Measurements from ENCODE around the gene POLD3. TPM values are rescaled to one million over a fixed set of nuclear protein-coding genes. Genes with fewer than 3 reads are reported as not detected.

POLD3 gene
- total and polyA plus RNA-seq, 10 of the 15 experiments (the other 5 are each of a cell fraction or from before 2014, with no cell fraction given) = 23.8 to 63.7 (median 38.7) TPM

- intact Hi-C loops (cut with micrococcal nuclease; ENCODE audit: unreplicated experiment) = no loop called here
- CTCF ChIA-PET = interaction anchor here (1.5 kb wide), 2 partner anchors 42 to 189 kb away, joined by 3 to 4 read pairs; no protein-coding TSS in a partner anchor
- no peak overlapping the region for H3K27ac ChIP-seq (ENCODE audit: control insufficient read depth, insufficient read depth)
Observed at GRCh38 chr11:74638869-74639268, 46.5 kb downstream of the POLD3 start.

GRCh38 chr11:74639533-74639932 lies 47.2 kb downstream of the POLD3 start:
- ChIA-PET SMC1A (ENCODE audit: uncharacterized antibody, unreplicated experiment) (interaction anchor here (1.8 kb wide), 1 partner anchor 10 kb away, joined by 12 read pairs; no protein-coding TSS in a partner anchor), CTCF (interaction anchor here (1.5 kb wide), 1 partner anchor 190 kb away, joined by 4 read pairs; no protein-coding TSS in a partner anchor), POLR2A (no interaction called here), RAD21 (ENCODE audit: unreplicated experiment) (no interaction called here)
- no peaks in the 10 kb centered on the region for H3K9me3 ChIP-seq (replicated peaks; ENCODE audit: control insufficient read depth, insufficient read depth, low read length)
- no peak overlapping the region for H3K27ac ChIP-seq (ENCODE audit: control insufficient read depth, insufficient read depth)
- no peak for DNase-seq (ENCODE audit: low read depth, low spot score)
- H3K36me3 ChIP-seq (ENCODE audit: control insufficient read depth in 2 of 2, insufficient read depth in 2 of 2, low read length in 1 of 2) = peaks cover 5 to 19% of the 10 kb centered on the region in 2 experiments
- H3K4me3 ChIP-seq = no peak overlapping the region
- in situ Hi-C loops (cut with MboI) = no loop called here
- no peak overlapping the region for H3K9ac ChIP-seq (ENCODE audit: control insufficient read depth, insufficient read depth, low read length)
- H3K27me3 ChIP-seq (replicated peaks in 1 of 2; ENCODE audit: control insufficient read depth in 2 of 2, insufficient read depth in 2 of 2, low read length in 1 of 2) = no peaks in the 10 kb centered on the region
- no peak for ATAC-seq
- intact Hi-C loops (cut with micrococcal nuclease; ENCODE audit: unreplicated experiment) = no loop called here
- no TSS peak for BruUV-seq (replicated peaks)
- no peaks in the 10 kb centered on the region for H3K79me2 ChIP-seq (ENCODE audit: control insufficient read depth, insufficient read depth, low read length)
- no peaks in the 10 kb centered on the region for H3K4me1 ChIP-seq (ENCODE audit: control insufficient read depth, insufficient read depth, low read length)
- 99% methylated on average over 5 of the region's 5 CpGs for WGBS (ENCODE audit: insufficient coverage, insufficient replicate concordance, low lambda C conversion rate, missing lambda C conversion rate)
- no peak overlapping the region for H2AFZ ChIP-seq (ENCODE audit: control insufficient read depth, low read depth, low read length)
- H4K20me1 ChIP-seq (ENCODE audit: control insufficient read depth, insufficient read depth) = no peaks in the 10 kb centered on the region
- no peak for FAIRE-seq
- H3K4me2 ChIP-seq (ENCODE audit: control insufficient read depth, insufficient read depth) = no peak overlapping the region
- TF ChIP-seq GATAD2B (conservative IDR thresholded peaks at IDR 0.05; ENCODE audit: low read depth) (no peak), SMARCA5 (IDR thresholded peaks at IDR 0.05) (no peak), CBX3 (IDR thresholded peaks at IDR 0.05; ENCODE audit: borderline replicate concordance, low read depth) (no peak), POLR2AphosphoS5 (IDR thresholded peaks at IDR 0.05; ENCODE audit: low read length) (no peak), E2F8 (IDR thresholded peaks at IDR 0.05; ENCODE audit: low read depth, partially characterized antibody) (no peak), CTCF (IDR thresholded peaks at IDR 0.05 in 2 of 3, conservative IDR thresholded peaks at IDR 0.05 in 1 of 3; ENCODE audit: control insufficient read depth in 2 of 3, extremely low read depth in 1 of 3, insufficient read depth in 1 of 3, low read depth in 3 of 3, low read length in 3 of 3) (no peak), EGR1 (IDR thresholded peaks at IDR 0.05; ENCODE audit: borderline replicate concordance in 1 of 2, low read depth in 2 of 2, low read length in 2 of 2) (no peak)

More at GRCh38 chr11:74638869-74639268, 46.5 kb downstream of the POLD3 start:
- SMC1A ChIA-PET (ENCODE audit: uncharacterized antibody, unreplicated experiment) = interaction anchor here (1.2 to 1.8 kb wide), 3 partner anchors 10 to 67 kb away, joined by 3 to 12 read pairs (median 4); no protein-coding TSS in a partner anchor
- H3K9me3 ChIP-seq (replicated peaks; ENCODE audit: control insufficient read depth, insufficient read depth, low read length) = no peaks in the 10 kb centered on the region
- H3K27me3 ChIP-seq (replicated peaks in 1 of 2; ENCODE audit: control insufficient read depth in 2 of 2, insufficient read depth in 2 of 2, low read length in 1 of 2) = no peaks in the 10 kb centered on the region
- BruUV-seq (replicated peaks) = no TSS peak
- H2AFZ ChIP-seq (ENCODE audit: control insufficient read depth, low read depth, low read length) = no peak overlapping the region
- no peaks in the 10 kb centered on the region for H4K20me1 ChIP-seq (ENCODE audit: control insufficient read depth, insufficient read depth)
- H3K9ac ChIP-seq (ENCODE audit: control insufficient read depth, insufficient read depth, low read length) = no peak overlapping the region
- H3K36me3 ChIP-seq (ENCODE audit: control insufficient read depth in 2 of 2, insufficient read depth in 2 of 2, low read length in 1 of 2) = peaks cover 5 to 16% of the 10 kb centered on the region in 2 experiments
- WGBS (ENCODE audit: insufficient coverage, insufficient replicate concordance, low lambda C conversion rate, missing lambda C conversion rate) = 90% methylated on average over 1 of the region's 1 CpG
- in situ Hi-C loops (cut with MboI) = no loop called here
- ATAC-seq = no peak
- TF ChIP-seq ETV6 (conservative IDR thresholded peaks at IDR 0.05 in 1 of 2, IDR thresholded peaks at IDR 0.05 in 1 of 2; ENCODE audit: borderline replicate concordance in 1 of 2, low read depth in 1 of 2) (no peak), CREM (IDR thresholded peaks at IDR 0.05; ENCODE audit: low read depth) (no peak)
- POLR2A ChIA-PET = no interaction called here
- no peak overlapping the region for H3K4me3 ChIP-seq
- RAD21 ChIA-PET (ENCODE audit: unreplicated experiment) = no interaction called here
- H3K4me2 ChIP-seq (ENCODE audit: control insufficient read depth, insufficient read depth) = no peak overlapping the region
- no peaks in the 10 kb centered on the region for H3K79me2 ChIP-seq (ENCODE audit: control insufficient read depth, insufficient read depth, low read length)
- H3K4me1 ChIP-seq (ENCODE audit: control insufficient read depth, insufficient read depth, low read length) = no peaks in the 10 kb centered on the region
- no peak for DNase-seq (ENCODE audit: low read depth, low spot score)
- FAIRE-seq = no peak
